ENCODE measurements around the gene LIPT2. TPM values are rescaled to one million over a fixed set of nuclear protein-coding genes. Genes with fewer than 3 reads are reported as not detected.
A peak's percentile ranks its signal among the peaks of the same experiment; 100 is the strongest.

Gene LIPT2
- total RNA-seq, 2 donors from 2014 or later, result 3.9 to 4.4 TPM

DNA sequence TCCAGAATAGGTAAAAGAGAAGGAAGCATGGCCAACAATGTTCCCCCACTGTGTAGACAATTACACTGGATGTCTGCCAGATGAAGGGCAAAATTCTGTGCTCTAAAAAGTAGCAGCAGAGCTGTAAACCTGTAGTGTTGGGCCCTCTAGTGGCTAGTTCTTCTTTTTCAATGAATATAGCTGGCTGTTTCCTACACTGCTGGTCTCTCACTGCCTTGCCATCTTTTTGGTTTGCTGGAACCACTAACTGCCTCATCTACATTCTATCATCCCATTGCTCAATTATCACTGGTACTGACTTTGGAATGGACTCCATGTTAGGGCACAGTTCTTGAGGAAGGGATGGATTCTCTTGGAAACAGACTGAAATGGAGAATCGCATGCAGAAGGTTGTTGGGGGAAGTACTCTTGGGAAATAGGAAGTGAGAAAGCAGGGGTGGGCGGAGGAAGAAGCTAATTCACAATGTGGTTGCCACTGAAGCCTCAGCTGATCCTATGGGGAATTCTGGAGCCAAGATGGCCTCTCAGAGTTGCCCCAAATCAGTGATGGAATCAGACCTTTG lies 44.1 kb downstream of the LIPT2 start:
- intact Hi-C loops (cut with DNase I), result loop anchor here (2.0 to 5.0 kb wide), 2 partner anchors 57 to 195 kb away; no protein-coding TSS in a partner anchor
- Histone ChIP-seq H3K9ac (ENCODE audit: low read depth in 2 of 2, low read length in 2 of 2) (no peak overlapping the region), H3K9me3 (no peaks in the 10 kb centered on the region), H3K27me3 (no peaks in the 10 kb centered on the region), H3K4me1 (no peaks in the 10 kb centered on the region), H3K4me3 (no peak overlapping the region), H3K27ac (no peak overlapping the region), H3K36me3 (no peaks in the 10 kb centered on the region)
- DNase-seq, result peak; percentile 63
- TF ChIP-seq, protein P1, sequence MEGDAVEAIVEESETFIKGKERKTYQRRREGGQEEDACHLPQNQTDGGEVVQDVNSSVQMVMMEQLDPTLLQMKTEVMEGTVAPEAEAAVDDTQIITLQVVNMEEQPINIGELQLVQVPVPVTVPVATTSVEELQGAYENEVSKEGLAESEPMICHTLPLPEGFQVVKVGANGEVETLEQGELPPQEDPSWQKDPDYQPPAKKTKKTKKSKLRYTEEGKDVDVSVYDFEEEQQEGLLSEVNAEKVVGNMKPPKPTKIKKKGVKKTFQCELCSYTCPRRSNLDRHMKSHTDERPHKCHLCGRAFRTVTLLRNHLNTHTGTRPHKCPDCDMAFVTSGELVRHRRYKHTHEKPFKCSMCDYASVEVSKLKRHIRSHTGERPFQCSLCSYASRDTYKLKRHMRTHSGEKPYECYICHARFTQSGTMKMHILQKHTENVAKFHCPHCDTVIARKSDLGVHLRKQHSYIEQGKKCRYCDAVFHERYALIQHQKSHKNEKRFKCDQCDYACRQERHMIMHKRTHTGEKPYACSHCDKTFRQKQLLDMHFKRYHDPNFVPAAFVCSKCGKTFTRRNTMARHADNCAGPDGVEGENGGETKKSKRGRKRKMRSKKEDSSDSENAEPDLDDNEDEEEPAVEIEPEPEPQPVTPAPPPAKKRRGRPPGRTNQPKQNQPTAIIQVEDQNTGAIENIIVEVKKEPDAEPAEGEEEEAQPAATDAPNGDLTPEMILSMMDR (IDR thresholded peaks at IDR 0.05), result peak; percentile 68

DNA sequence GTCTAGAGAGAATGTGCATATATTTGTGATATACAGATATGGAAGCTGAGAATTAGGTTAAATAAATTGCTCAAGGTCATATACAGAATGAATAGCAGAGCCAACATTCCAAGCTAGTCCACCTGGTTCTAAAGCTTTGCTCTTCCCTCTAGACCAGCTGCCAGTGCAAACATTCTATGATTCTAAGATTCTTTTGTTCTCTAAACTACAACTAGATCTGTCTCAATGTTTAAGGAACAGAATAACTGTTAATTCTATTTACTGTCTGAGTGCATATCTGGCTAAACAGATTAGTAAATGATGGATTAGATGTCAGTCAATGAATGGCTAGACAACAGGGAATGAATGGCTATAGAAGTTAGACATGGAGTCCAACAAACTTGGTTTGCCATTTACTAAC lies 45.8 kb downstream of the LIPT2 start:
- Histone ChIP-seq H3K36me3 (no peaks in the 10 kb centered on the region), H3K4me1 (peaks cover 1% of the 10 kb centered on the region), H3K27ac (no peak overlapping the region), H3K27me3 (no peaks in the 10 kb centered on the region), H3K9me3 (no peaks in the 10 kb centered on the region), H3K4me3 (no peak overlapping the region), H3K9ac (ENCODE audit: low read depth in 2 of 2, low read length in 2 of 2) (no peak overlapping the region)
- TF ChIP-seq, protein P1 (IDR thresholded peaks at IDR 0.05), result no peak
- no peak for DNase-seq
- intact Hi-C loops (cut with DNase I), result loop anchor here (2.0 to 5.0 kb wide), 2 partner anchors 55 to 193 kb away; no protein-coding TSS in a partner anchor

DNA sequence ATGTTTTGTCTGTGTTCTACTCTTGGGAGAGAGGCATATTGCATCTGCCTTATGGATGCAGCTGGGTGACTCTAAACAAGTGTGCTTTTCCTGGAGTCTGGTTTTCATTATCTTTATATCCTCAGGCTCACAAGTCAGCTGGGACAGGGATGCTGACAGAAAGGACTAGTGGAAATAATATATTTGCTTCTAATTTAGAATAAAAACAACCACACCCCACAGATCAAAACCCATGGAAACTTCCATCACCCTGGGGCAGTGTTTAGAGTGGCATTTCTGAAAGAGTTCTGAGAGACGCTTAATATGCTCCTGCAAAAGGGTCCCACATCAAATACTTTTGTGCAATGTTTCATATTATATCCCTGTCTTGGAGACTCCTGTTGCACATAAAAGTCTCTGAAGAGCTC lies 47.0 kb downstream of the LIPT2 start:
- intact Hi-C loops (cut with DNase I), result loop anchor here (5.0 kb wide), 1 partner anchor 54 kb away; no protein-coding TSS in a partner anchor
- TF ChIP-seq, protein P1 (IDR thresholded peaks at IDR 0.05), result no peak
- no peak overlapping the region for H3K27ac ChIP-seq
- no peaks in the 10 kb centered on the region for H3K9me3 ChIP-seq
- H3K4me1 ChIP-seq, result peaks cover 8% of the 10 kb centered on the region
- no peak overlapping the region for H3K9ac ChIP-seq (ENCODE audit: low read depth in 2 of 2, low read length in 2 of 2)
- H3K36me3 ChIP-seq, result no peaks in the 10 kb centered on the region
- no peak for DNase-seq
- H3K4me3 ChIP-seq, result no peak overlapping the region
- no peaks in the 10 kb centered on the region for H3K27me3 ChIP-seq

DNA sequence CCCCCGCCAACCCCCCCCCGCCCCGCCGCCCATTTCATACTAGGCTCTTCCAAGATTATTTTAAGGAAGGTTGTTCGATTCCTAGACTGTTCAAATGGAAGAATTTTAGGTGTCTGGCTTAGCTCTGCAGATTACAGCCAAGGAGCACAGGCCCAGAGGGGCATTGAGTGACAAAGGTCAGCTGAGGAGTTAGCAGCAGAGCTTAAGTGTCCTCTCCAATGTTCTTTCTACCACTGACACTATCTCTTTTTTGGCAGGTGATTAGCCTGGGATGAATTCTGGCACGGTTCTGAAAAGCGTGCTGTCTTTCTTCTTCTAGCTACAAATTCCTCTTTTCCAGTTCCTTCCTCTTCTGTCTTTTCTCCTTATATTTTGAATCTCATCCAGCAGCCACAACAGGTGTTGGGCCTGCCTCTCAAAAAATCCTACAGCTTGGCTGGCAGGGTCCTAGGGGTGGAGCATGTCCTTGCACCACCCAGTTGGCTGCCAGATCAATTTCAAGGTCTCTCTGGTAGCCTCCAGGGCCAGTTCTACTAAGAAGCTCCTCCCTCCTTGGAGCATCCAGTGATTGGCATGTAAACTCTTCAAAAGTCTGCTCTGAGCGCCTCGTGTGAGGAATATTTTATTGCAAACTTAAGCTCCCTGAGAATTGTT lies 49.2 kb downstream of the LIPT2 start:
- Histone ChIP-seq H3K9ac (ENCODE audit: low read depth in 2 of 2, low read length in 2 of 2) (no peak overlapping the region), H3K27me3 (no peaks in the 10 kb centered on the region), H3K4me3 (no peak overlapping the region), H3K4me1 (peaks cover 8% of the 10 kb centered on the region), H3K27ac (no peak overlapping the region), H3K9me3 (no peaks in the 10 kb centered on the region), H3K36me3 (no peaks in the 10 kb centered on the region)
- TF ChIP-seq, protein P1 (IDR thresholded peaks at IDR 0.05), result no peak
- DNase-seq, result peak; percentile 53
- intact Hi-C loops (cut with DNase I), result no loop called here

DNA sequence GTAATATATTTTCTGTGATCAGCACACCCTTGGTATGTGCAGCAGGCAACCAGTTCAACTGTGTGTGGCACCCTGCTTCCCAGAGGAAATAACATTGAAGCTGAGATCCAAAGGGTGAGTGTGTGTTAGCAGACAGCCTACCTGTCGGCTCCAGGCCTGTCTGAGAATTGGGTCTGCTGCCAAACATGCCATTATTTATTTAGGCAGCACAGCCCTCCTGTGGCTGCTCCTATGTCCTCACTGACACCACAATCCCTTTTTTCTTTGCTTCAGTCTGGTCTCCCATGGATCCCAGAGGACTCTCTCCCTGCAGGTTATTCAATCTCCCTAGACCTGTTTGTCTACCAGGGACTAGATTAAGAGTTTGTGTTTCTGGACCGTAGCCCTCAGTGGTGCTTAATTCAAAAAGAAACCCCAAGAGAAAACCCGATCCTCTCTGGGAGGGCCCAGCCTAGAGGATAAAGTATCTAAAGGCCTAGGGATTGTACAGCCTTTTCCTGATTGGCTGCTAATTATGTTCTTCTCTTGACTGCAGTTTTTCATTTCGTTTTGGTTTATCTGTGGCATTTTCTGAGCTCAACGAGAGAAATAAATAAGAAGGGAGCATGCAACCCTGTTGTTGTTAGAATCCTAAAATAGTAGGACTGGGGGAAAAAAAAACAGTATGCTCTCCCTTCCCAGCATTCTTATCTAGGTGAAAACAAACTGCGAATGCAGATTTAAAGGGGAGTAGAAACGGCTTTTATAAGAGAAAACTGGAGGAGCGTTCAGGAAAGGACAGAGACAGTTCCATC lies 50.3 kb downstream of the LIPT2 start:
- no peaks in the 10 kb centered on the region for H3K9me3 ChIP-seq
- H3K4me1 ChIP-seq, result peaks cover 8% of the 10 kb centered on the region
- H3K36me3 ChIP-seq, result no peaks in the 10 kb centered on the region
- TF ChIP-seq, protein P1 (IDR thresholded peaks at IDR 0.05), result no peak
- peak overlapping the region; percentile 33 for H3K27ac ChIP-seq
- intact Hi-C loops (cut with DNase I), result no loop called here
- H3K4me3 ChIP-seq, result no peak overlapping the region
- peak overlapping the region in 1 of 2 donors; percentile 70 for H3K9ac ChIP-seq (ENCODE audit: low read depth in 2 of 2, low read length in 2 of 2)
- H3K27me3 ChIP-seq, result no peaks in the 10 kb centered on the region
- DNase-seq, result peak; percentile 69

Measured in colonic mucosa (tissue), 4 donors.